Right renal pelvis (tissue), 4 donors: Measurements from ENCODE around the gene TRIM2. TPM values are rescaled to one million over a fixed set of nuclear protein-coding genes. Genes with fewer than 3 reads are reported as not detected.

Source experiments
- DNase-seq, 4 donors: peaks; one replicate each; pipeline ENCODE4 v3.0.0-alpha.2; 2013; ENCODE audit warnings: low read depth in 4 of 4, low spot score in 3 of 4, missing footprints in 1 of 4
- polyA plus RNA-seq, 4 donors: library from polyadenylated mRNA; unstranded; fragments of 120-200 nt; gene quantifications; one replicate each; pipeline ENCODE4 v1.2.1, GENCODE V29; 2013; ENCODE audit not compliant: insufficient read length in 4 of 4

The TRIM2 gene
- polyA plus RNA-seq, 4 donors, result 74.3 to 88.6 (median 82.4) TPM

GRCh38 chr4:153366486-153366885, 162.2 kb downstream of the TRIM2 start:
- no peak for DNase-seq

GRCh38 chr4:153367092-153367491, 162.8 kb downstream of the TRIM2 start:
- no peak for DNase-seq

GRCh38 chr4:153369021-153369420, 164.8 kb downstream of the TRIM2 start:
- no peak for DNase-seq

GRCh38 chr4:153371701-153372234, 167.5 kb downstream of the TRIM2 start:
- no peak for DNase-seq

GRCh38 chr4:153372967-153373562, 168.8 kb downstream of the TRIM2 start:
- DNase-seq, result no peak

- DNase-seq, result no peak
Measured at GRCh38 chr4:153374442-153374841, 170.2 kb downstream of the TRIM2 start.

- no peak for DNase-seq
Measured at GRCh38 chr4:153375303-153375702, 171.1 kb downstream of the TRIM2 start.

- DNase-seq, result no peak
Measured at GRCh38 chr4:153383131-153383530, 178.9 kb downstream of the TRIM2 start.

GRCh38 chr4:153384160-153384559, 179.9 kb downstream of the TRIM2 start:
- no peak for DNase-seq

GRCh38 chr4:153385784-153386183, 181.5 kb downstream of the TRIM2 start:
- DNase-seq, result no peak

GRCh38 chr4:153387981-153388380, 183.7 kb downstream of the TRIM2 start:
- no peak for DNase-seq

Other genes with a start within 250 kb of the TRIM2 start
- 10 to 100 TPM; 15.6 to 18.6 (median 17.7) TPM for gene MND1, start 140.2 kb downstream of the TRIM2 start, polyA plus RNA-seq